Parathyroid adenoma (tissue), 2 donors: ENCODE results near the gene RGL1.

Experiments used
- H2AFZ ChIP-seq: fragments of 300-600 bp; sonication (generic); one replicate; pipeline ENCODE4 v1.7.0; 2017; ENCODE audit warnings: antibody characterized with exemption, mild to moderate bottlenecking
- H3K27ac ChIP-seq: fragments of 300-600 bp; sonication (generic); one replicate; pipeline ENCODE4 v1.7.0; 2017
- H3K27me3 ChIP-seq: fragments of 300-600 bp; sonication (generic); one replicate; pipeline ENCODE4 v1.7.0; 2017; ENCODE audit warnings: low read length; ENCODE audit not compliant: control insufficient read depth, insufficient read depth
- H3K36me3 ChIP-seq: fragments of 300-600 bp; sonication (generic); one replicate; pipeline ENCODE4 v1.7.0; 2017; ENCODE audit warnings: low read length; ENCODE audit not compliant: control insufficient read depth, insufficient read depth
- H3K4me1 ChIP-seq: fragments of 300-600 bp; sonication (generic); one replicate; pipeline ENCODE4 v1.7.0; 2017; ENCODE audit warnings: control low read depth
- H3K4me2 ChIP-seq: fragments of 300-600 bp; sonication (generic); one replicate; pipeline ENCODE4 v1.7.0; 2017; ENCODE audit warnings: low read length
- H3K4me3 ChIP-seq: fragments of 300-600 bp; sonication (generic); one replicate; pipeline ENCODE4 v1.7.0; 2017; ENCODE audit warnings: low read depth, low read length
- H3K79me2 ChIP-seq: fragments of 300-600 bp; sonication (generic); one replicate; pipeline ENCODE4 v1.7.0; 2017; ENCODE audit warnings: control low read depth
- H3K9ac ChIP-seq: fragments of 300-600 bp; sonication (generic); one replicate; pipeline ENCODE4 v1.7.0; 2017; ENCODE audit warnings: mild to moderate bottlenecking
- H3K9me3 ChIP-seq: fragments of 300-600 bp; sonication (generic); one replicate; pipeline ENCODE4 v1.7.0; 2017; ENCODE audit warnings: low read length; ENCODE audit not compliant: control insufficient read depth
- CTCF ChIP-seq: fragments of 300-600 bp; sonication (generic); IDR thresholded peaks from one replicate; pipeline ENCODE4 v1.7.0; 2017; ENCODE audit warnings: antibody characterized with exemption, mild to moderate bottlenecking
- donor health status: primary hyperparathyroidism.

Gene RGL1

DNA sequence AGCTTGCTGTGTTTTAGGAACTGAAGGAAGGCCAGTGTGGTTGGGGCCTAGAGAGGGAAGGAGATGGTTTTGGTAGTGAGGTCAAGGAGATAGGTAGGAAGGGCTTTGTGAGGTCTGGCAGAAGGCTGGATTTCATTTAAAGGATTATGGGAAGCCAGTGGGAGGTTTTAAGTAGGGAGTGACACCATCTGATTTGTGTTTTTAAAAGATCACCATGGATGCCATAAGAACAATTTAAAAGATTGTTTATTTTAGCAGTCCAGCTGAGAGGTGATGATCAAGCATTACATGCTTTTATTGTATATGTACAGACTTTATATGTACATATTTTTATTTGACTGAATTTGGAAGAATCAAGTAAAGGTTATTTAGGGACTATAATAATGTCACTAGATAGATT lies 26.4 kb downstream of the RGL1 start:
- Histone ChIP-seq H3K9me3 (no peaks in the 10 kb centered on the region), H2AFZ (no peak overlapping the region), H3K79me2 (peaks cover 5% of the 10 kb centered on the region), H3K36me3 (no peaks in the 10 kb centered on the region), H3K4me3 (no peak overlapping the region), H3K4me1 (no peaks in the 10 kb centered on the region), H3K9ac (no peak overlapping the region), H3K4me2 (no peak overlapping the region), H3K27me3 (no peaks in the 10 kb centered on the region), H3K27ac (no peak overlapping the region)
- TF ChIP-seq CTCF, result no peak

DNA sequence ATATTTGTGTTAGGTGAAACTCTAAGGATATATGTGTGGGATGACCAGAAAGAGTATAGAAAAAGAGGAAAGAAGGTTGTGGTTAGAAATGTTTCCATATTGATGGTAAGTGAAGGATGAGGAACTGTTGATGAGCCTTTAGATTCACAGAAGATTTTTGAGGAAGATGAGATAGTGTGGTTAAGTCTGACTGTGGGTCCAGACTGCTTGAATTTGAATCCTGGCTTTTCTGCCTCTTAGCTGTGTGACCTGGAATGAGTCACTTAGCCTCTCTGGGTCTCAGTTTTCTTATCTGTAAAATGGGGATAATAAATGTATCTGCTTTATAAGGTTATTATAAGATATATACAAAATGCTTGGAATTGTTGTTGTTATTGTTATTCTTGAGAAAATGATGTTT lies 27.5 kb downstream of the RGL1 start:
- H3K4me3 ChIP-seq, result no peak overlapping the region
- H3K27ac ChIP-seq, result no peak overlapping the region
- no peaks in the 10 kb centered on the region for H3K36me3 ChIP-seq
- no peak for TF ChIP-seq CTCF
- peaks cover 3% of the 10 kb centered on the region for H3K79me2 ChIP-seq
- H2AFZ ChIP-seq, result no peak overlapping the region
- H3K27me3 ChIP-seq, result no peaks in the 10 kb centered on the region
- no peak overlapping the region for H3K9ac ChIP-seq
- H3K4me1 ChIP-seq, result no peaks in the 10 kb centered on the region
- H3K4me2 ChIP-seq, result no peak overlapping the region
- no peaks in the 10 kb centered on the region for H3K9me3 ChIP-seq

- Histone ChIP-seq H3K4me2 (no peak overlapping the region), H3K79me2 (peaks cover 3% of the 10 kb centered on the region), H2AFZ (no peak overlapping the region), H3K27ac (no peak overlapping the region), H3K27me3 (no peaks in the 10 kb centered on the region), H3K4me1 (no peaks in the 10 kb centered on the region), H3K4me3 (no peak overlapping the region), H3K9me3 (no peaks in the 10 kb centered on the region), H3K9ac (no peak overlapping the region), H3K36me3 (no peaks in the 10 kb centered on the region)
- TF ChIP-seq CTCF, result no peak
Measured at GRCh38 chr1:183834568-183834967, 29.6 kb downstream of the RGL1 start.

DNA sequence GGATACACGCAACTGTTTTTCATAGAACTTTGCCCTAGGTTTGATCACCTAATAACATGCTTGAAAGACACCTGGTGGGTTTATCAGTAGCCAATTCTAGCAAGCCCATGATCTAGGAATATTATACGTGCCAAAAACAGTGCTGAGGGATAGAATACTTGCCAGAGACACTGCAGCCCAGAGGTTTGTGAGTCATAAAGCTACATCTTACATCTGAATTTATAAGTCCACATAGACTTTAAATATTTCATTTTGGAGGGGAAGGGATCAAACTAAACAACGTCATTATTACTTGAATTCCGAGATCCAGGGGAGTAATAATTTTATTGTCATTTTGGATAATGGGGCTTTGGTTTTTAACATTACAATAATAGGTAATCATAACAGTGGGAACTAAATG lies 31.7 kb downstream of the RGL1 start:
- Histone ChIP-seq H3K9ac (no peak overlapping the region), H3K27me3 (no peaks in the 10 kb centered on the region), H3K36me3 (no peaks in the 10 kb centered on the region), H3K4me2 (no peak overlapping the region), H3K79me2 (peaks cover 3% of the 10 kb centered on the region), H3K27ac (no peak overlapping the region), H3K9me3 (no peaks in the 10 kb centered on the region), H3K4me1 (no peaks in the 10 kb centered on the region), H3K4me3 (no peak overlapping the region), H2AFZ (no peak overlapping the region)
- no peak for TF ChIP-seq CTCF

GRCh38 chr1:183837062-183837461 lies 32.1 kb downstream of the RGL1 start:
- Histone ChIP-seq H3K4me3 (no peak overlapping the region), H3K4me1 (no peaks in the 10 kb centered on the region), H2AFZ (no peak overlapping the region), H3K4me2 (no peak overlapping the region), H3K27ac (no peak overlapping the region), H3K27me3 (no peaks in the 10 kb centered on the region), H3K9ac (no peak overlapping the region), H3K79me2 (no peaks in the 10 kb centered on the region), H3K36me3 (no peaks in the 10 kb centered on the region), H3K9me3 (no peaks in the 10 kb centered on the region)
- TF ChIP-seq CTCF, result no peak
